Activated CD4-positive, alpha-beta T cell treated with anti-CD3 and anti-CD28 coated beads, Interleukin-2, amount 50 U/mL, for 16 hours (primary cell): ENCODE data around the gene TAF11L2.
"Not testable (repeated sequence)": the region's sequence is repeated elsewhere in the genome, so short reads cannot be mapped to it uniquely, and the experiment has no call there.

Experiments
- DNase-seq: peaks from one replicate; pipeline ENCODE4 v3.0.0-alpha.2; 2020

Gene TAF11L2

GRCh38 chr5:17497931-17498330 is at the start of gene TAF11L2:
Gene TAF11L2 (plus strand): TSS chr5:17498231.
- not testable (repeated sequence) for DNase-seq

- DNase-seq: no peak
These were observed 49.2 kb upstream of the TAF11L2 start for GRCh38 chr5:17448877-17449276.

- no peak for DNase-seq
These were observed 45.1 kb upstream of the TAF11L2 start for GRCh38 chr5:17452936-17453335.

- no peak for DNase-seq
These were observed 42.1 kb upstream of the TAF11L2 start for GRCh38 chr5:17455942-17456341.

- no peak for DNase-seq
These were observed 36.2 kb upstream of the TAF11L2 start for GRCh38 chr5:17461793-17462192.

GRCh38 chr5:17463653-17464052 is 34.4 kb upstream of the TAF11L2 start:
- no peak for DNase-seq

- no peak for DNase-seq
These were observed 28.0 kb upstream of the TAF11L2 start for GRCh38 chr5:17470064-17470463.

- not testable (repeated sequence) for DNase-seq
These were observed 23.0 kb upstream of the TAF11L2 start for GRCh38 chr5:17475064-17475463.

GRCh38 chr5:17477043-17477442 is 21.0 kb upstream of the TAF11L2 start:
- no peak for DNase-seq

- no peak for DNase-seq
These were observed 20.3 kb upstream of the TAF11L2 start for GRCh38 chr5:17477573-17478265.

GRCh38 chr5:17481378-17481777 is 16.7 kb upstream of the TAF11L2 start:
- DNase-seq: no peak

GRCh38 chr5:17482790-17483189 is 15.2 kb upstream of the TAF11L2 start:
- DNase-seq: no peak

GRCh38 chr5:17486464-17487173 is 11.4 kb upstream of the TAF11L2 start:
- not testable (repeated sequence) for DNase-seq

- DNase-seq: no peak
These were observed 10.9 kb upstream of the TAF11L2 start for GRCh38 chr5:17487174-17487512.

GRCh38 chr5:17491257-17491656 is 6.8 kb upstream of the TAF11L2 start:
- DNase-seq: not testable (repeated sequence)

GRCh38 chr5:17492770-17493169 is 5.3 kb upstream of the TAF11L2 start:
- DNase-seq: no peak

- DNase-seq: no peak
These were observed 585 bp upstream of the TAF11L2 start for GRCh38 chr5:17497446-17497845.

GRCh38 chr5:17511775-17512325 is 13.8 kb downstream of the TAF11L2 start:
- no peak for DNase-seq

- not testable (repeated sequence) for DNase-seq
These were observed 19.5 kb downstream of the TAF11L2 start for GRCh38 chr5:17517526-17517925.

GRCh38 chr5:17518067-17518466 is 20.0 kb downstream of the TAF11L2 start, which contains the start of gene TAF11L3:
Gene TAF11L3 (plus strand): TSS chr5:17518367.
- not testable (repeated sequence) for DNase-seq

- not testable (repeated sequence) for DNase-seq
These were observed 21.5 kb downstream of the TAF11L2 start for GRCh38 chr5:17519508-17519907.

- not testable (repeated sequence) for DNase-seq
These were observed 23.5 kb downstream of the TAF11L2 start, which contains the start of gene TAF11L4 for GRCh38 chr5:17521501-17521900. Gene TAF11L4 (plus strand): TSS chr5:17521801.

- not testable (repeated sequence) for DNase-seq
These were observed 26.9 kb downstream of the TAF11L2 start, which contains the start of gene TAF11L5 for GRCh38 chr5:17524935-17525334. Gene TAF11L5 (plus strand): TSS chr5:17525235.

- peak; percentile 5 for DNase-seq
These were observed 28.5 kb downstream of the TAF11L2 start for GRCh38 chr5:17526504-17526903.
